GM12878 (cell line): ENCODE measurements around the gene NPM3. TPM values are rescaled to one million over a fixed set of nuclear protein-coding genes. Genes with fewer than 3 reads are reported as not detected.

ENCODE experiments used
- ATAC-seq: fragments of 200-7000 bp; cut with Tn5 transposase; 3 replicates; pipeline ENCODE4 v1.9.1; 2020; ENCODE audit warnings: mild to moderate bottlenecking, moderate library complexity
- BruUV-seq: library from RNA; stranded (reverse); fragments of 400-500 nt; replicated peaks from 2 replicates; lab custom pipeline; 2021; lab: Mats Ljungman, UMichigan
- CTCF ChIA-PET: fragments of 300-600 bp; sonication (Branson Sonifier 250); formaldehyde crosslinking; extraction: SDS; loops from one replicate; lab custom pipeline; 2021; ENCODE audit warnings: inconsistent platforms; lab: Yijun Ruan, JAX
- POLR2A ChIA-PET: fragments of 350-600 bp; formaldehyde crosslinking; extraction: SDS; loops from one replicate; lab custom pipeline; 2021; ENCODE audit warnings: inconsistent platforms; lab: Charles Lee
- RAD21 ChIA-PET: fragments of 300-600 bp; sonication (Branson Sonifier 250); formaldehyde crosslinking; loops from one replicate; lab custom pipeline; 2023; ENCODE audit warnings: antibody characterized with exemption; ENCODE audit not compliant: unreplicated experiment; lab: Charles Lee
- SMC1A ChIA-PET: fragments of 300-600 bp; sonication (Branson Sonifier 250); formaldehyde crosslinking; loops from one replicate; lab custom pipeline; 2023; ENCODE audit not compliant: unreplicated experiment, uncharacterized antibody; lab: Charles Lee
- DNase-seq: peaks from one replicate; pipeline ENCODE4 v3.0.0-alpha.2; 2011; ENCODE audit warnings: low read depth, low spot score
- FAIRE-seq: peaks from 3 replicates; lab custom pipeline; 2011; peaks lifted over from hg19 to GRCh38; lab: Jason Lieb, UNC
- H2AFZ ChIP-seq: 2 replicates; pipeline ENCODE4 v1.6.0; 2011; ENCODE audit warnings: low read depth, low read length, control low read depth; ENCODE audit not compliant: control insufficient read depth
- H3K27ac ChIP-seq: 2 replicates; pipeline ENCODE4 v1.5.1; 2011; ENCODE audit warnings: control low read depth; ENCODE audit not compliant: control insufficient read depth, insufficient read depth
- H3K27me3 ChIP-seq, 2 experiments: replicated peaks in 1 of 2; 2 replicates each; pipeline versions ENCODE4 v1.6.0 to v1.6.1; 2011; ENCODE audit warnings: low read length in 1 of 2; ENCODE audit not compliant: control insufficient read depth in 2 of 2, insufficient read depth in 2 of 2
- H3K36me3 ChIP-seq, 2 experiments: 2 replicates each; pipeline ENCODE4 v1.5.1; 2011; ENCODE audit warnings: low read length in 1 of 2; ENCODE audit not compliant: control insufficient read depth in 2 of 2, insufficient read depth in 2 of 2
- H3K4me1 ChIP-seq: 2 replicates; pipeline ENCODE4 v1.6.1; 2011; ENCODE audit warnings: mild to moderate bottlenecking, low read length, moderate library complexity, mixed read lengths; ENCODE audit not compliant: control insufficient read depth, insufficient read depth
- H3K4me2 ChIP-seq: 2 replicates; pipeline ENCODE4 v1.6.0; 2011; ENCODE audit warnings: control low read depth; ENCODE audit not compliant: control insufficient read depth, insufficient read depth
- H3K4me3 ChIP-seq: fragments of 200-600 bp; sonication (generic); 2 replicates; pipeline ENCODE4 v1.5.1; 2016
- H3K79me2 ChIP-seq: 2 replicates; pipeline ENCODE4 v1.6.0; 2011; ENCODE audit warnings: low read length; ENCODE audit not compliant: control insufficient read depth, insufficient read depth
- H3K9ac ChIP-seq: 2 replicates; pipeline ENCODE4 v1.8.0; 2011; ENCODE audit warnings: low read length, control low read depth, mixed read lengths; ENCODE audit not compliant: control insufficient read depth, insufficient read depth
- H3K9me3 ChIP-seq: replicated peaks from 3 replicates; pipeline ENCODE4 v1.5.1; 2011; ENCODE audit warnings: mild to moderate bottlenecking, low read length; ENCODE audit not compliant: control insufficient read depth, insufficient read depth
- H4K20me1 ChIP-seq: 2 replicates; pipeline ENCODE4 v1.6.0; 2011; ENCODE audit not compliant: control insufficient read depth, insufficient read depth
- EED ChIP-seq: sonication (generic); IDR thresholded peaks from 2 replicates; pipeline ENCODE4 v1.6.1; 2016; ENCODE audit warnings: antibody characterized with exemption, low read depth
- FOS ChIP-seq: IDR thresholded peaks from 3 replicates; pipeline ENCODE4 v1.6.1; 2011; ENCODE audit warnings: borderline replicate concordance; ENCODE audit not compliant: insufficient read length; ENCODE audit errors: extremely low read depth
- HDAC6 ChIP-seq: fragments of 200-600 bp; sonication (generic); IDR thresholded peaks from one replicate; pipeline ENCODE4 v1.8.0; 2017; ENCODE audit warnings: antibody characterized with exemption; ENCODE audit not compliant: unreplicated experiment
- IRF3 ChIP-seq: fragments of 450-650 bp; IDR thresholded peaks from 2 replicates; pipeline ENCODE4 v1.6.1; 2014; ENCODE audit warnings: mild to moderate bottlenecking
- IRF5 ChIP-seq: fragments of 450-650 bp; IDR thresholded peaks from 2 replicates; pipeline ENCODE4 v1.6.1; 2017; ENCODE audit warnings: borderline replicate concordance
- JUND ChIP-seq: IDR thresholded peaks from 2 replicates; pipeline ENCODE4 v1.6.1; 2012; ENCODE audit warnings: low read depth, mild to moderate bottlenecking, low read length, improper control_type of control experiment, moderate library complexity
- KAT2A ChIP-seq: conservative IDR thresholded peaks from 2 replicates; pipeline ENCODE4 v1.6.1; 2011; ENCODE audit warnings: low read depth, low read length; ENCODE audit not compliant: control insufficient read depth
- KDM1A ChIP-seq: fragments of 200-600 bp; sonication (generic); IDR thresholded peaks from 2 replicates; pipeline ENCODE4 v1.6.1; 2016; ENCODE audit warnings: borderline replicate concordance
- MYC ChIP-seq: IDR thresholded peaks from 2 replicates; pipeline ENCODE4 v1.6.1; 2011; ENCODE audit warnings: mild to moderate bottlenecking, low read length, moderate library complexity, inconsistent platforms; ENCODE audit not compliant: insufficient read depth, insufficient replicate concordance, insufficient read length, severe bottlenecking
- REST ChIP-seq: IDR thresholded peaks from 2 replicates; pipeline ENCODE4 v1.6.1; 2012; ENCODE audit warnings: mild to moderate bottlenecking, low read depth, low read length
- SPI1 ChIP-seq: IDR thresholded peaks from 2 replicates; pipeline ENCODE4 v1.6.1; 2011; ENCODE audit warnings: low read depth, mild to moderate bottlenecking, low read length, moderate library complexity, borderline replicate concordance; ENCODE audit not compliant: insufficient read depth
- TAF1 ChIP-seq: IDR thresholded peaks from 2 replicates; pipeline ENCODE4 v1.6.1; 2011; ENCODE audit warnings: mild to moderate bottlenecking, low read depth, low read length, borderline replicate concordance
- ZNF622 ChIP-seq: fragments of 450-650 bp; IDR thresholded peaks from 2 replicates; pipeline ENCODE4 v1.6.1; 2017; ENCODE audit warnings: mild to moderate bottlenecking, inconsistent platforms
- WGBS: methylation state at CpG from one replicate; pipeline ENCODE4 v1.1.6; 2016; ENCODE audit warnings: low lambda C conversion rate; ENCODE audit not compliant: insufficient replicate concordance, insufficient coverage; ENCODE audit errors: missing lambda C conversion rate; 5-methylcytosine and 5-hydroxymethylcytosine counted together
- in situ Hi-C: fragments of 300-500 bp; cut with MboI; formaldehyde crosslinking; loops from 9 replicates; pipeline ENCODE4 v1.14.3; 2018; ENCODE audit warnings: mixed read lengths
- intact Hi-C: fragments of 100-400 bp; cut with micrococcal nuclease; formaldehyde crosslinking; loops from one replicate; pipeline ENCODE4 v1.14.2; 2022; ENCODE audit not compliant: unreplicated experiment
- polyA plus RNA-seq, 11 experiments: library from polyadenylated mRNA; depleted of rRNA in 4 of 11; unstranded in 6 of 11; stranded (reverse) in 5 of 11; fragments of >200 nt; fragmentation: Nextera tagmentation in 4 of 11; fragmentation: Illumina TruSeq in 1 of 11; extraction: Ambion mirVana in 4 of 11; extraction: Trizol in 1 of 11; gene quantifications; 1 replicate in 1 of 11; 2 replicates in 10 of 11; pipeline versions ENCODE4 v1.2.1 to v1.2.3, GENCODE V29; 2011 to 2016; ENCODE audit warnings: inconsistent platforms in 2 of 11, missing spikeins in 2 of 11, low read depth in 1 of 11
- total RNA-seq, 4 experiments: library from RNA; depleted of rRNA in 3 of 4; stranded (reverse); fragments of >200 nt in 3 of 4; fragmentation: Illumina TruSeq in 1 of 4; extraction: Trizol in 1 of 4; gene quantifications; 2 replicates each; pipeline versions ENCODE4 v1.2.1 to v1.2.3, GENCODE V29; 2013 to 2021

Gene NPM3
- total and polyA plus RNA-seq, 10 of the 15 experiments (the other 5 are each of a cell fraction or from before 2014, with no cell fraction given) = 13.0 to 171 (median 93.3) TPM

DNA sequence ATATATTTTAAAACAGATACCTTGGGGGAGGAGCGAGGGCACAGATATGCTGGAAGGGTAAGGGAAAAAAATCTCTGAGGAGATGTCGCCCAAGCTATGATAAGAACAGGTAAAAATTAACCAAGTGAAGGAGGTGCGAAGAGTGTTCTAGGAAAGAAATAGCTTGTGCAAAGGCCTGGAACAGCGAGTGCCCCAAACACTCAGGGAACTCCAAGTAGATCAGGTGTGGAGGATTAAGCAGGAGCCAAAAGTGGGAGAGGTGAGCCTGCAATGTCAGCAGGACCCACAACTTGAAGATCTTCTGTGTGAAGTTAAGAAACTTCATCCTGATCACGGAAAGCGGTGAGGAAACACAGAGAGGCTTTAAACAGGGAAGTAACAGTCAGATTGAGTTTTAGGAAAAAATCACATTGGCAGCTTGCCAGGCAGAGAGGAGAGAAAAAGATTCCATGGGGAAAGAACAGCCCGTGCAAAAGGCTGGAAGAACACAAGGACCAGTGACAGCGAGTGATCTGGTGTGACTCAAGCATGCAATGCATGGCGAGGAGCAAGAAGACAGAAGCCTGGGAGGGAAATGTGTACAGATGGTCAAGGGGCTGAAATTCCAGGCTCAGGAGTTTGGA, 38.1 kb downstream of the NPM3 start:
- no peak for DNase-seq
- no peaks in the 10 kb centered on the region for H3K79me2 ChIP-seq
- no peaks in the 10 kb centered on the region for H4K20me1 ChIP-seq
- ChIA-PET CTCF (interaction anchor here (1.1 kb wide), 2 partner anchors 128 to 141 kb away, joined by 3 read pairs; no protein-coding TSS in a partner anchor), SMC1A (interaction anchor here (0.7 to 1.2 kb wide), 3 partner anchors 8 to 94 kb away, joined by 3 to 4 read pairs (median 3); no protein-coding TSS in a partner anchor), POLR2A (no interaction called here), RAD21 (no interaction called here)
- H3K27me3 ChIP-seq = no peaks in the 10 kb centered on the region
- TF ChIP-seq ZNF622 = no peak
- TF ChIP-seq IRF5 = no peak
- no peak for TF ChIP-seq MYC
- no peak for TF ChIP-seq IRF3
- TF ChIP-seq KAT2A = no peak
- no peak for TF ChIP-seq EED
- TF ChIP-seq FOS = no peak
- TF ChIP-seq SPI1 = no peak
- no peak for TF ChIP-seq TAF1
- TF ChIP-seq HDAC6 = no peak
- no peak for TF ChIP-seq JUND
- TF ChIP-seq KDM1A = no peak
- no peak for TF ChIP-seq REST
- FAIRE-seq = no peak
- intact Hi-C loops (no loop called here), in situ Hi-C loops (no loop called here)
- no peak overlapping the region for H3K27ac ChIP-seq
- no TSS peak for BruUV-seq
- WGBS = 50% methylated on average over 9 of the region's 9 CpGs
- no peaks in the 10 kb centered on the region for H3K4me1 ChIP-seq
- H3K4me2 ChIP-seq = no peak overlapping the region
- H3K9ac ChIP-seq = no peak overlapping the region
- H3K36me3 ChIP-seq = no peaks in the 10 kb centered on the region
- no peaks in the 10 kb centered on the region for H3K9me3 ChIP-seq
- ATAC-seq = no peak
- H3K4me3 ChIP-seq = no peak overlapping the region
- H2AFZ ChIP-seq = no peak overlapping the region
